Lower leg skin (tissue), 3 donors: Measurements from ENCODE around the gene FER1L5.

Experiments
- POLR2A ChIP-seq, 2 donors: fragments of 450-650 bp; IDR thresholded peaks; one replicate each; pipeline ENCODE4 v1.6.1; 2016 to 2017; ENCODE audit warnings: antibody characterized with exemption in 2 of 2, mild to moderate bottlenecking in 1 of 2, moderate library complexity in 1 of 2
- TF ChIP-seq, protein P1 (sequence below), 3 donors: fragments of 450-650 bp; IDR thresholded peaks; one replicate each; pipeline ENCODE4 v1.5.1; 2016; ENCODE audit warnings: antibody characterized with exemption in 3 of 3, mild to moderate bottlenecking in 3 of 3, moderate library complexity in 2 of 3

DNA sequence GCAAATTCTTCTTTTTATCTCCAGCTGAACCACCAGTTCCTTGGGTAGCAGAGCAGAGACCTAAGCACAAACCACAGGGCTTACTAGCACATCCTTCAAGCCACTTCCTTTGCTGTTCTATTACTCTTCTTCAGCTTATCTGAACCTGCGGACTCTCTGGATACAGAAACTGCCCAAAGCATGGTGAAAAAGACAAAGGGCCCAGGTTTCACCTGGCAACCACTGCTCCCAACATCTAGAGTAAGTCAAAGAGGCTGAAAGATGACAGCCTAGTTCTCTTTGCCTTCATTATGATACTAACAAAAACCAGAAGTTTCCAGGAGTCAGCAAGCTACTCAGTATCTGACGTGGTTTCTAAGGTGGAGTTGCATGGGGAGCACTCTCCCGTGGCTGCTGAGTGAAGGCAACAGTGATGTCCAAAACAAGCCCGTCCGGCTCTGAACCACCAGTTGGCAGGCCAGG lies 47.8 kb upstream of the FER1L5 start:
- TF ChIP-seq, protein P1, sequence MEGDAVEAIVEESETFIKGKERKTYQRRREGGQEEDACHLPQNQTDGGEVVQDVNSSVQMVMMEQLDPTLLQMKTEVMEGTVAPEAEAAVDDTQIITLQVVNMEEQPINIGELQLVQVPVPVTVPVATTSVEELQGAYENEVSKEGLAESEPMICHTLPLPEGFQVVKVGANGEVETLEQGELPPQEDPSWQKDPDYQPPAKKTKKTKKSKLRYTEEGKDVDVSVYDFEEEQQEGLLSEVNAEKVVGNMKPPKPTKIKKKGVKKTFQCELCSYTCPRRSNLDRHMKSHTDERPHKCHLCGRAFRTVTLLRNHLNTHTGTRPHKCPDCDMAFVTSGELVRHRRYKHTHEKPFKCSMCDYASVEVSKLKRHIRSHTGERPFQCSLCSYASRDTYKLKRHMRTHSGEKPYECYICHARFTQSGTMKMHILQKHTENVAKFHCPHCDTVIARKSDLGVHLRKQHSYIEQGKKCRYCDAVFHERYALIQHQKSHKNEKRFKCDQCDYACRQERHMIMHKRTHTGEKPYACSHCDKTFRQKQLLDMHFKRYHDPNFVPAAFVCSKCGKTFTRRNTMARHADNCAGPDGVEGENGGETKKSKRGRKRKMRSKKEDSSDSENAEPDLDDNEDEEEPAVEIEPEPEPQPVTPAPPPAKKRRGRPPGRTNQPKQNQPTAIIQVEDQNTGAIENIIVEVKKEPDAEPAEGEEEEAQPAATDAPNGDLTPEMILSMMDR (IDR thresholded peaks at IDR 0.05), result no peak
- no peak for TF ChIP-seq POLR2A (IDR thresholded peaks at IDR 0.05)
